MM.1S (cell line): Measurements from ENCODE around the gene CCDC88B.

ENCODE experiments used
- CTCF ChIP-seq: fragments of 300-600 bp; sonication (generic); IDR thresholded peaks from 2 replicates; pipeline ENCODE4 v1.5.1; 2016; ENCODE audit warnings: antibody characterized with exemption, low read length, mixed read lengths
- EZH2 ChIP-seq: fragments of 300-600 bp; sonication (generic); optimal IDR thresholded peaks from 2 replicates; pipeline ENCODE3; 2017; ENCODE audit warnings: low read depth, mild to moderate bottlenecking, antibody characterized with exemption, low read length, mixed read lengths

- no peak for TF ChIP-seq CTCF
- TF ChIP-seq EZH2 = no peak
These were observed 43.8 kb upstream of the CCDC88B start for GRCh38 chr11:64296236-64296635.
